GM12873 (cell line): ENCODE data around the gene COMMD1.

Experiments used
- CTCF ChIP-seq: IDR thresholded peaks from 2 replicates; pipeline ENCODE4 v1.5.1; 2012; ENCODE audit warnings: low read depth, mild to moderate bottlenecking, moderate library complexity, low read length, control low read depth; ENCODE audit not compliant: insufficient read depth; ENCODE audit errors: missing control alignments

Gene COMMD1

GRCh38 chr2:62156861-62157496, 251.5 kb downstream of the COMMD1 start:
- TF ChIP-seq CTCF = no peak

- no peak for TF ChIP-seq CTCF
These were observed 253.1 kb downstream of the COMMD1 start for GRCh38 chr2:62158444-62159121.

- TF ChIP-seq CTCF = no peak
These were observed 257.8 kb downstream of the COMMD1 start for GRCh38 chr2:62163106-62163831.

- no peak for TF ChIP-seq CTCF
These were observed 258.4 kb downstream of the COMMD1 start for GRCh38 chr2:62163834-62164233.

GRCh38 chr2:62175728-62176127, 270.3 kb downstream of the COMMD1 start:
- no peak for TF ChIP-seq CTCF

GRCh38 chr2:62176801-62177200, 271.3 kb downstream of the COMMD1 start:
- TF ChIP-seq CTCF = no peak

GRCh38 chr2:62177392-62178049, 272.0 kb downstream of the COMMD1 start:
- no peak for TF ChIP-seq CTCF
